ENCODE data around the gene MMP28.

Gene MMP28

GRCh38 chr17:35797918-35798317, 2.5 kb upstream of the MMP28 start:
- DNase-seq: no peak

DNA sequence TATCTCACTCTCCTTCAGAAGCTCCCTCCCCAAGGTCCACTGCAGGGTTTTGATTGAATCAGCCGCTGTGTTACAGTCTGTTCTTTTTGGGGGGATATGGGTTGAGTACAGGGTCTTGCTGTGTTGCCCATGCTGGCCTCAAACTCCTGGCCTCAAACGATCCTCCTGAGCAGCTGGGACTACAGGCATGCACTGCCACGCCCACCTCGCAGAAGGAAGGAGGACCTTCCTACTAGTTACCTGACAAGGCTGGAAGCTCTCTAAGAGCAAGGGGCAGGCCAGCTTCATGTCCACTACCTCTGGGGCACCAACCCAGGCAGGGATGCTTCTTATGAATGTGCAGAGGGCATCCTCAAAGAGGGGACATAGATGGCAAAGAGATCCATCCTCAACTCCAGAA, 1.9 kb upstream of the MMP28 start:
- DNase-seq: no peak

- no peak for DNase-seq
Measured at GRCh38 chr17:35796942-35797341, 1.5 kb upstream of the MMP28 start.

DNA sequence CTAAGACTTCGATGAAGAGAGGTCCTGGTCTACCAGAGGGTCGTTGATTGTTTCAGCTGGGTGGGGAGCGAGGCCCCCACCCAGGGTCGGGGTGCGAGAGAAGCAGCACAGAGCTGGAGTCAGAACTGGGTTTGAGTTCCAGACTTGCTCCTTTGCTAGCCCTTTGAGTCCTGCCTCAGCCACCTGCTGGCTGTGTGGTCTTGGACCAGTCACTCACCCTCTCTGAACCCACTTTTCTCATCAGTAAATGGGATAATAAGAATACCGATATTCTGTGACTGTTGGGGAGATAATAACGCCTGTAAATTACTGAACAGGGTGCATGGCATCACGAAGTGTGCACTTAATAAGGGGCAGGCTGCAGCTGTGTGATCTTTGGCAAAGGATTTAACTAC, 427 bp upstream of the MMP28 start:
- DNase-seq: no peak

DNA sequence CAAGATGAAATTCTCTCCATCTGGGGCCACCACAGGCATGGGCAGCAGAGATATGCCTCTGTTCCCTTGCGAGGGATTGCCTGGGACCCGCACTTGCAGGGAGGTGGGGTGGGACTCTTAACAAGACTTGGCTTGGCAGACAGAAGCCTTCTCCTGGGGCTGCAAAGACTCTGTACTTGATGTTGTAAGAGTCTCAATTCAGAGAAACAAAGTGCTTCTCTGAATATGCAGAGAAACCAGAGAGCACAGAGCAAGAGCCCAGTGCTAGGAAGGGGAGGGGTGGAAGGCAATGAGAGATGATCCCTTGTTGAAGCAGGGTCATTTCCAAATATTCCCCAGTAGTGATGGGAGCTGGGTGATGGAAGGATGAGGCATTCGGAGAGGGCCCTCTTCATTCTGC, 2.2 kb downstream of the MMP28 start:
- DNase-seq: no peak

DNA sequence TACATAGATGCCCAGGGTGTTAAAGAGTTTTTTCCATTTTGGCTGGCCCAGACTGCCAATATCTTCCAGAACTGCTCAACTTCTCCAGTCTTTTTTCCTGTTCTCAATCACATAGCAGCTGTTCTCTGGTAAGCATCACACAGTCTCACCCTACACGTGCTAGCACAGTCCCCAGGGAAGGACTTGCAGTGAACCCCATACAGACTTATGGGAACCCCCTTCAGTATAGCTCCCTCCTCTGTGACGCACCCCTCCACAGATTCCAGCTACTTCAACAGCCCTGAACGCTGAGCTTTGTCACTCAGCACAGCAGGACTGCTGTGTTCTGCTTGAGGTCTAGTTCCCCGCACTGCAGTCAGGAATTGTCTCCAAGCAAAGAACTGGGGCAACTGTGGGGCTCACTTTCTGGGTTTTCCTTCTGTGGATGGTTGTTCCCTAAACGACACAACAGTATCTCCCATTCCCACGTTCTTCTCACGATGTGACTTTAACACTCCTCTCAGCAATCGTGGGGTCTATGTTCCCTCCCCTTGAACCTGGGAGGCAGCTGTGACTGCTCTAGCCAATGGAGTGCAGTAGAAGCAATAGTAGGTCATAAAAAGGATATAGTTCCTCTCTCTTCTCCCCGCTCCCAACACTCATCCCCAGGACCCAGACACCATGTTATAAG, 3.6 kb downstream of the MMP28 start:
- no peak for DNase-seq

GRCh38 chr17:35790841-35791240, 4.6 kb downstream of the MMP28 start:
- DNase-seq: no peak

GRCh38 chr17:35788477-35789368, 6.7 kb downstream of the MMP28 start:
- peak; percentile 12 for DNase-seq

- DNase-seq: peak; percentile 8
Measured at GRCh38 chr17:35786941-35787432, 8.5 kb downstream of the MMP28 start.

- DNase-seq: no peak
Measured at GRCh38 chr17:35784895-35785294, 10.5 kb downstream of the MMP28 start.

DNA sequence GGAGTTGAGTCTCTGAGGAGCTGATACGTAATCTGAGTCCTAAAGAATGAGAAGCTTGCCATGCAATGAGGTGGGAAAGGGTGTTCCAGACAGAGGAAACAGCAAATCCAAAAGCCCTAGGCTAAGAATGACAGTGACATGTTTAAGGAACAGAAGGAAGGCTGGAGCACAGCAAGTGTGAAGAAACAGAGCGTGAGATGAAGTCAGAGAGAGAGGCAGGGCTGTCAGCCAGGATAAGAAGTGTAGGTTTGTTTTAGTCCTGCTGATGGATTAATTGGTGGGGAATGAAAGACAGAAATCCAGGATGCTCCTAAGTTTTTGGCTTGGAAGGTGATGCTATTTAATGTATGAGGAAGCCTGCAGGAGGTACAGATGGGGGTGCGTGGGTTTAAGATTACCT, 14.5 kb downstream of the MMP28 start:
- DNase-seq: no peak

- no peak for DNase-seq
Measured at GRCh38 chr17:35778641-35779196, 16.7 kb downstream of the MMP28 start.

DNA sequence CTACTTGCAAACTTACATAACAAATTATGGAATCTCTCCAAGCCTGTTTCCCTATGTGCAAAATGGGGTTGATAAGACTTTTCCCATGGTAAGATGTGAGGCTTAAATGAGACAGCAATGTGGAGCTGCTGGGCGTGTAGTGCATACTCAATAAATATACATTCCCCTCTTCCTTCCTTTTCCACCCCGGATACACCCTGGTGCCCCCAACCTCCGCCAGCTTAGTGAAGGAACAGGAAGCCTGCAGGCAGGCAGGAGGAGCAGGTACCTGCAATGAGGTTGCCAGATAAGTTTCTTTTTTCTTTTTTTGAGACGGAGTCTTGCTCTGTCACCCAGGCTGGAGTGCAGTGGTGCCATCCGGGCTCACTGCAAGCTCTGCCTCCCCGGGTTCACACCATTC, 19.9 kb downstream of the MMP28 start:
- no peak for DNase-seq

GRCh38 chr17:35775039-35775438, 20.4 kb downstream of the MMP28 start:
- no peak for DNase-seq

DNA sequence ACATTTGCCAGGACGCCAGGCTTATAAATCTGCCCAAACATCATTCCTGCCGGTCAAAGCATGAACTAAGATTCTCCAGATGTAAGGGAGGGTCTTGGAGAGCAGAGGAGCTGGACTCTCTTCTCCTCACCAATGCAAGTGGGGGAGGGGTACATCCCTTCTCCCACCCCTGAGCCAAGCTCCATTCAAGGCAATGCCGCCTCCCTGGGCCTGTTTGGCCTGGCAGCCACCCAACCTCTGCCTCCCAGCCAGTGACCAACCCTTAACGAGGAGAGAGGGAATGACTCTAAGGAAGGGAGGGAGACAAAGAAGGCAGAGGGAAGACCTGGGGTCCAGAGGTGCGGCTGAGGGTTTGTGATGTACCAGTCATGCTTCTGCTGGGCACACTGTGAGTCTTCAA, 20.9 kb downstream of the MMP28 start:
- no peak for DNase-seq

GRCh38 chr17:35773679-35774425, 21.6 kb downstream of the MMP28 start:
- DNase-seq: no peak

GRCh38 chr17:35773129-35773528, 22.3 kb downstream of the MMP28 start:
- no peak for DNase-seq

GRCh38 chr17:35769895-35770486, 25.4 kb downstream of the MMP28 start:
- no peak for DNase-seq

- DNase-seq: no peak
Measured at GRCh38 chr17:35768797-35769196, 26.6 kb downstream of the MMP28 start.

DNA sequence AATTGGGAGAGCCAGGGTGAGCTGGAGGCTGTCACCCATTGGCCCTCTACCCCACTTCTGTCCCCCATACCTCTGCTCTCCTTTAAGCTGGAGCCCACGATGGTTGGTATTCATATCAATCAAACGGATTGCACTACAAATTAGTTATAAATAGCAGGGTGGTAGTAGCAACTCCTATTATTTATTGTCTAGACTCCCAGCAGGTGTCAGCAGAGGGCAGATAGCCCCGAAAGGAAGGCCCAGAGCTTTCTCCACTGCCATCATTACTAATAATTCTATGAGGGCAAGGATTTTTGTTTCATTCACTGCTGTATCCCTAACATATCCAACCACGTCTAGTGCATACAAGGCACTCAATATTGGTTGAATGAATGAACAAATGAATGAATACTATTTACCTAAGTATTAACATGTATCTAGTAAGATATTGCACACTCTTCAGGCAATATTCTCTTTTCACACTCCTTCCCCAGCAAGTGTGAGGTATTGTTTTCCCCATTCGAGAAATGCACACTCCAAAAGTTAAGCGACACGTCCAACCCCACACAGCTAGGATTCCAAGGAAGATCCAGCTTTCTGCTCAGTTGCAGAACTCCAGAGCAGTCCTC, 28.4 kb downstream of the MMP28 start:
- peak; percentile 57 for DNase-seq

GRCh38 chr17:35766489-35766877, 29.0 kb downstream of the MMP28 start:
- no peak for DNase-seq

- DNase-seq: no peak
Measured at GRCh38 chr17:35765756-35766488, 29.5 kb downstream of the MMP28 start.

All from OCI-M1 (cell line).